ENCODE results near the gene PEX6.

The PEX6 gene

GRCh38 chr6:42925248-42925857, 53.6 kb downstream of the PEX6 start:
- TF ChIP-seq CTCF (IDR thresholded peaks at IDR 0.05), result no peak
- Histone ChIP-seq H3K4me3 (no peak overlapping the region), H3K27ac (no peak overlapping the region)
- DNase-seq (ENCODE audit: low spot score), result no peak

- no peak for DNase-seq (ENCODE audit: low spot score)
- H3K4me3 ChIP-seq, result no peak overlapping the region
- H3K27ac ChIP-seq, result no peak overlapping the region
- TF ChIP-seq CTCF (IDR thresholded peaks at IDR 0.05), result no peak
These were observed 55.3 kb downstream of the PEX6 start for GRCh38 chr6:42923666-42924065.

- no peak for TF ChIP-seq CTCF (IDR thresholded peaks at IDR 0.05)
- Histone ChIP-seq H3K4me3 (no peak overlapping the region), H3K27ac (no peak overlapping the region)
- no peak for DNase-seq (ENCODE audit: low spot score)
These were observed 57.2 kb downstream of the PEX6 start for GRCh38 chr6:42921801-42922200.

GRCh38 chr6:42916288-42916687, 62.7 kb downstream of the PEX6 start:
- Histone ChIP-seq H3K4me3 (no peak overlapping the region), H3K27ac (no peak overlapping the region)
- TF ChIP-seq CTCF (IDR thresholded peaks at IDR 0.05), result no peak
- DNase-seq (ENCODE audit: low spot score), result no peak

GRCh38 chr6:42915732-42916131, 63.2 kb downstream of the PEX6 start, which contains the start of gene PTCRA:
TSS of gene PTCRA (plus strand) at chr6:42916053. CDS start at chr6:42916070, 17 bp downstream.
- no peak for TF ChIP-seq CTCF (IDR thresholded peaks at IDR 0.05)
- Histone ChIP-seq H3K27ac (no peak within 1 kb of the TSS), H3K4me3 (no peak within 1 kb of the TSS)
- no peak for DNase-seq (ENCODE audit: low spot score)

- no peak overlapping the region for H3K27ac ChIP-seq
- no peak overlapping the region for H3K4me3 ChIP-seq
- no peak for TF ChIP-seq CTCF (IDR thresholded peaks at IDR 0.05)
- DNase-seq (ENCODE audit: low spot score), result no peak
These were observed 64.4 kb downstream of the PEX6 start for GRCh38 chr6:42914546-42914945.
